H1 (cell line): ENCODE results near the gene APEH. TPM values are rescaled to one million over a fixed set of nuclear protein-coding genes. Genes with fewer than 3 reads are reported as not detected.

Source experiments
- CEBPB ChIP-seq: IDR thresholded peaks from 2 replicates; pipeline ENCODE4 v1.6.1; 2012; ENCODE audit warnings: low read depth, low read length
- CHD1 ChIP-seq: IDR thresholded peaks from 2 replicates; pipeline ENCODE4 v1.6.1; 2012; ENCODE audit warnings: low read depth, low read length, improper control_type of control experiment
- CTBP2 ChIP-seq: IDR thresholded peaks from 2 replicates; pipeline ENCODE4 v1.7.0; 2011; ENCODE audit warnings: borderline replicate concordance, mild to moderate bottlenecking, moderate library complexity, mixed read lengths, low read length; ENCODE audit not compliant: insufficient read depth, insufficient read length
- HDAC2 ChIP-seq, 2 experiments: fragments of 300-600 bp in 1 of 2; sonication (generic) in 1 of 2; IDR thresholded peaks; 2 replicates each; pipeline ENCODE4 v1.6.1; 2011 to 2012; ENCODE audit warnings: low read depth in 2 of 2, low read length in 2 of 2, mild to moderate bottlenecking in 2 of 2, moderate library complexity in 2 of 2, borderline replicate concordance in 1 of 2, inconsistent platforms in 1 of 2
- NRF1 ChIP-seq: IDR thresholded peaks from 2 replicates; pipeline ENCODE4 v1.6.1; 2011; ENCODE audit warnings: mild to moderate bottlenecking, low read depth, low read length, improper control_type of control experiment
- POLR2AphosphoS5 ChIP-seq: IDR thresholded peaks from 2 replicates; pipeline ENCODE4 v1.6.1; 2011; ENCODE audit warnings: low read depth, low read length
- POU5F1 ChIP-seq: IDR thresholded peaks from 2 replicates; pipeline ENCODE4 v1.6.1; 2011; ENCODE audit warnings: low read depth, mild to moderate bottlenecking, low read length, moderate library complexity
- RAD21 ChIP-seq, 2 experiments: IDR thresholded peaks in 1 of 2; conservative IDR thresholded peaks in 1 of 2; 2 replicates each; pipeline ENCODE4 v1.6.1; 2011; ENCODE audit warnings: low read depth in 2 of 2, low read length in 2 of 2, improper control_type of control experiment in 1 of 2, inconsistent platforms in 1 of 2, mild to moderate bottlenecking in 1 of 2, moderate library complexity in 1 of 2
- SP1 ChIP-seq: IDR thresholded peaks from 2 replicates; pipeline ENCODE4 v1.6.1; 2011; ENCODE audit warnings: low read depth, low read length
- TBP ChIP-seq: IDR thresholded peaks from 2 replicates; pipeline ENCODE4 v1.6.1; 2011; ENCODE audit warnings: low read depth, low read length, improper control_type of control experiment
- polyA plus RNA-seq, 7 experiments: library from polyadenylated mRNA; depleted of rRNA in 3 of 7; stranded (reverse) in 5 of 7; unstranded in 2 of 7; fragments of >200 nt in 5 of 7; fragments of 200-250 nt in 2 of 7; gene quantifications; 1 replicate in 5 of 7; 2 replicates in 1 of 7; 4 replicates in 1 of 7; pipeline versions ENCODE4 v1.2.1 to v1.2.3, GENCODE V29; 2011 to 2013; ENCODE audit warnings: missing spikeins in 2 of 7, mixed read lengths in 2 of 7
- total RNA-seq: library from RNA; stranded (reverse); fragmentation: NEBNext Ultra II Directional; extraction: Animal tissue kit (Norgen Biotek cat#: 25700); gene quantifications from 2 replicates; pipeline ENCODE4 v1.2.1, GENCODE V29; 2021
- TF ChIP-seq, protein P1 (sequence below): IDR thresholded peaks from 2 replicates; pipeline ENCODE4 v1.6.1; 2012; ENCODE audit warnings: low read length, inconsistent platforms
- TF ChIP-seq, protein P2 (sequence below): IDR thresholded peaks from 2 replicates; pipeline ENCODE4 v1.6.1; 2012; ENCODE audit warnings: inconsistent platforms
- TF ChIP-seq, protein P3 (sequence below): IDR thresholded peaks from 2 replicates; pipeline ENCODE4 v1.6.1; 2011; ENCODE audit warnings: low read depth, mild to moderate bottlenecking, low read length; ENCODE audit not compliant: insufficient read depth

The APEH gene
- total and polyA plus RNA-seq, 2 of the 8 experiments (the other 6 are each of a cell fraction or from before 2014, with no cell fraction given), result 222 to 260 TPM

DNA sequence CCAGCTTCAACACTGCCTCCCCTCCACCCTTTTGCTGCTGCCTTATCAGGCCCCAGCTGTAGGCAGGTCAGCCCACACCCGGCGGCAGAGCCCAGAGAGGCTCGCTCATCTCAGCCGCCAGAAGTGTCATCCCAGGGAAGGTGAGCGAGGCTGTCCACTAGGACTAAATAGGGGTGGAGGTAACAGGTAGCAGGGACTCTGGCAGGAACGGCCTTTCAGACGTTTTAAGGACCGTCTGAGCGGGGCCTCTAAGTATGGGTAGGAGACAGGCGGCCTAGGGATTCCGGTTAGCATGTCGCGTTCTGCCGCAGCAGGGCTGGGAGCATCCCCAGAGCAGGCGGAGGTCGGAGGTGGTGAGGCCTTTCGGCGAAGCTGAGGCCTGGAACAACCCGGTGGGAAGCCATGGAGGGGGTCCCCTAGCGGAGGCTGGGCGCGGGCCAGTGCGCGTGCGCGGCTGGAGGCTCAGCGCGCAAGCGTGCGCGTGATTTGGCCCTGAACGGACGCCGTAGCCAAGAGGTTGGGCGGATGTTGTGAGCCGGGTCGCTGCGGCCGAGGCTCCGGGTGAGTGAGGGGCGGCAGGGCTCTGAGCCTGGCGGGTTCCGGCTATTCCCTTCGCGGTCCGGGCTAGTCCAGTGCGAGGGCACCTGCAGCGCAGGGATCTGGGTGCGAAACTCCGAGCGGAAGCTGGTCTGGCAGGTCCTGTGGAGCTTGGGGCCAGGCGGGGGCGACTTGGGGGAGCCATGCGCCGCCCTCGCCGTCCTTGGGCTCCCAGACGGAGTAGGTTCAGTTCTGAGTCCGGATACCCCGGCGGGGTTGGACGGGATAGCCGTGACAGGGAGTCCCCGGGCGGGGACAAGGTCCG lies 15.1 kb downstream of the APEH start, which contains the start of the genes MST1 and RNF123 (continued):
- TF ChIP-seq TBP (peak; percentile 81), SP1 (0 out of 2 replicates have a peak, but pooled peaks have one; percentile 37), POU5F1 (no peak), NRF1 (peak; percentile 84), POLR2AphosphoS5 (peak; percentile 56; the same call in 1 of the 2 replicates), RAD21 (IDR thresholded peaks at IDR 0.05 in 1 of 2, conservative IDR thresholded peaks at IDR 0.05 in 1 of 2; ENCODE audit: low read depth in 2 of 2, low read length in 2 of 2) (no peak), HDAC2 (IDR thresholded peaks at IDR 0.05; ENCODE audit: borderline replicate concordance in 1 of 2, low read depth in 2 of 2, low read length in 2 of 2) (0 out of 4 replicates have a peak, but pooled peaks of 1 of the 2 experiments have one; percentile 51), CEBPB (peak; percentile 6; the same call in 1 of the 2 replicates), CTBP2 (no peak), CHD1 (no peak)
- TF ChIP-seq, protein P1, sequence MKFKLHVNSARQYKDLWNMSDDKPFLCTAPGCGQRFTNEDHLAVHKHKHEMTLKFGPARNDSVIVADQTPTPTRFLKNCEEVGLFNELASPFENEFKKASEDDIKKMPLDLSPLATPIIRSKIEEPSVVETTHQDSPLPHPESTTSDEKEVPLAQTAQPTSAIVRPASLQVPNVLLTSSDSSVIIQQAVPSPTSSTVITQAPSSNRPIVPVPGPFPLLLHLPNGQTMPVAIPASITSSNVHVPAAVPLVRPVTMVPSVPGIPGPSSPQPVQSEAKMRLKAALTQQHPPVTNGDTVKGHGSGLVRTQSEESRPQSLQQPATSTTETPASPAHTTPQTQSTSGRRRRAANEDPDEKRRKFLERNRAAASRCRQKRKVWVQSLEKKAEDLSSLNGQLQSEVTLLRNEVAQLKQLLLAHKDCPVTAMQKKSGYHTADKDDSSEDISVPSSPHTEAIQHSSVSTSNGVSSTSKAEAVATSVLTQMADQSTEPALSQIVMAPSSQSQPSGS, result no peak
- TF ChIP-seq, protein P2, sequence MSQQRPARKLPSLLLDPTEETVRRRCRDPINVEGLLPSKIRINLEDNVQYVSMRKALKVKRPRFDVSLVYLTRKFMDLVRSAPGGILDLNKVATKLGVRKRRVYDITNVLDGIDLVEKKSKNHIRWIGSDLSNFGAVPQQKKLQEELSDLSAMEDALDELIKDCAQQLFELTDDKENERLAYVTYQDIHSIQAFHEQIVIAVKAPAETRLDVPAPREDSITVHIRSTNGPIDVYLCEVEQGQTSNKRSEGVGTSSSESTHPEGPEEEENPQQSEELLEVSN, result peak; percentile 45; the same call in 1 of the 2 replicates
- TF ChIP-seq, protein P3, sequence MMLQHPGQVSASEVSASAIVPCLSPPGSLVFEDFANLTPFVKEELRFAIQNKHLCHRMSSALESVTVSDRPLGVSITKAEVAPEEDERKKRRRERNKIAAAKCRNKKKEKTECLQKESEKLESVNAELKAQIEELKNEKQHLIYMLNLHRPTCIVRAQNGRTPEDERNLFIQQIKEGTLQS, result 0 out of 2 replicates have a peak, but pooled peaks have one; percentile 21
- TF ChIP-seq, all 59 proteins: peak for 25
